GDM1 (cell line): ENCODE measurements around the gene C21orf91.

Experiments
- DNase-seq: peaks from one replicate; lab custom pipeline; 2025; lab: John Stamatoyannopoulos, UW

Gene C21orf91

GRCh38 chr21:17819114-17819876 lies at the start of gene C21orf91:
Gene C21orf91 (minus strand): TSS chr21:17819356. CDS start chr21:17818318, 1,038 bp downstream.
- DNase-seq = peak; percentile 76

GRCh38 chr21:17866590-17866989 lies 47.4 kb upstream of the C21orf91 start:
- no peak for DNase-seq

- no peak for DNase-seq
Measured at GRCh38 chr21:17859661-17860060, 40.5 kb upstream of the C21orf91 start.

- no peak for DNase-seq
Measured at GRCh38 chr21:17858747-17859146, 39.6 kb upstream of the C21orf91 start.

- no peak for DNase-seq
Measured at GRCh38 chr21:17854745-17855144, 35.6 kb upstream of the C21orf91 start.

GRCh38 chr21:17853393-17854275 lies 34.5 kb upstream of the C21orf91 start:
- DNase-seq = no peak

GRCh38 chr21:17848228-17848627 lies 29.1 kb upstream of the C21orf91 start:
- DNase-seq = no peak

GRCh38 chr21:17841103-17841502 lies 21.9 kb upstream of the C21orf91 start:
- no peak for DNase-seq

GRCh38 chr21:17834639-17835354 lies 15.6 kb upstream of the C21orf91 start:
- DNase-seq = no peak

- DNase-seq = no peak
Measured at GRCh38 chr21:17829472-17829871, 10.3 kb upstream of the C21orf91 start.

- DNase-seq = no peak
Measured at GRCh38 chr21:17828223-17828622, 9.1 kb upstream of the C21orf91 start.

- no peak for DNase-seq
Measured at GRCh38 chr21:17823846-17824245, 4.7 kb upstream of the C21orf91 start.

GRCh38 chr21:17821121-17821520 lies 2.0 kb upstream of the C21orf91 start:
- DNase-seq = no peak

- no peak for DNase-seq
Measured at GRCh38 chr21:17819877-17820229, 697 bp upstream of the C21orf91 start.

- DNase-seq = no peak
Measured at GRCh38 chr21:17818186-17819113, 706 bp downstream of the C21orf91 start.

- no peak for DNase-seq
Measured at GRCh38 chr21:17813353-17813752, 5.8 kb downstream of the C21orf91 start.

- no peak for DNase-seq
Measured at GRCh38 chr21:17805966-17806365, 13.2 kb downstream of the C21orf91 start.

- DNase-seq = no peak
Measured at GRCh38 chr21:17803536-17803935, 15.6 kb downstream of the C21orf91 start.

- no peak for DNase-seq
Measured at GRCh38 chr21:17802572-17802971, 16.6 kb downstream of the C21orf91 start.

GRCh38 chr21:17799414-17800164 lies 19.6 kb downstream of the C21orf91 start:
- no peak for DNase-seq

- no peak for DNase-seq
Measured at GRCh38 chr21:17798796-17799195, 20.4 kb downstream of the C21orf91 start.
